ENCODE measurements around the gene ZNF283.
"Not testable (repeated sequence)": the region's sequence is repeated elsewhere in the genome, so short reads cannot be mapped to it uniquely, and the experiment has no call there.

Gene ZNF283

GRCh38 chr19:43814663-43815352 lies 12.3 kb upstream of the ZNF283 start:
- DNase-seq = no peak
- Mint-ChIP-seq H3K27me3 (ENCODE audit: low read depth, poor library complexity) (peaks cover 43% of the 10 kb centered on the region), H3K4me3 (no peak overlapping the region), H3K36me3 (ENCODE audit: low read depth) (no peaks in the 10 kb centered on the region), H3K9me3 (peaks cover 8% of the 10 kb centered on the region), H3K27ac (no peak overlapping the region), H3K4me1 (no peaks in the 10 kb centered on the region)
- no peak for TF ChIP-seq CTCF (IDR thresholded peaks at IDR 0.05)

- peaks cover 14% of the 10 kb centered on the region for H3K9me3 Mint-ChIP-seq
- H3K27ac Mint-ChIP-seq; H3K4me1 Mint-ChIP-seq; DNase-seq; H3K36me3 Mint-ChIP-seq (ENCODE audit: low read depth); H3K4me3 Mint-ChIP-seq: not testable (repeated sequence)
- H3K27me3 Mint-ChIP-seq (ENCODE audit: low read depth, poor library complexity) = peaks cover 42% of the 10 kb centered on the region
Observed at GRCh38 chr19:43817454-43817853, 9.7 kb upstream of the ZNF283 start.

GRCh38 chr19:43818500-43818899 lies 8.6 kb upstream of the ZNF283 start:
- DNase-seq = no peak
- TF ChIP-seq CTCF (IDR thresholded peaks at IDR 0.05) = no peak
- H3K36me3 Mint-ChIP-seq (ENCODE audit: low read depth) = no peaks in the 10 kb centered on the region
- peaks cover 44% of the 10 kb centered on the region for H3K27me3 Mint-ChIP-seq (ENCODE audit: low read depth, poor library complexity)
- H3K9me3 Mint-ChIP-seq = peaks cover 14% of the 10 kb centered on the region
- no peak overlapping the region for H3K4me3 Mint-ChIP-seq
- no peaks in the 10 kb centered on the region for H3K4me1 Mint-ChIP-seq
- H3K27ac Mint-ChIP-seq = no peak overlapping the region

- Mint-ChIP-seq H3K27me3 (ENCODE audit: low read depth, poor library complexity) (peaks cover 49% of the 10 kb centered on the region), H3K27ac (no peak overlapping the region), H3K9me3 (peaks cover 28% of the 10 kb centered on the region), H3K36me3 (ENCODE audit: low read depth) (no peaks in the 10 kb centered on the region), H3K4me3 (no peak overlapping the region), H3K4me1 (no peaks in the 10 kb centered on the region)
- DNase-seq = no peak
- no peak for TF ChIP-seq CTCF (IDR thresholded peaks at IDR 0.05)
Observed at GRCh38 chr19:43820098-43820883, 6.8 kb upstream of the ZNF283 start.

GRCh38 chr19:43820884-43821215 lies 6.3 kb upstream of the ZNF283 start:
- Mint-ChIP-seq H3K9me3 (peaks cover 32% of the 10 kb centered on the region), H3K4me3 (no peak overlapping the region)
- TF ChIP-seq CTCF (IDR thresholded peaks at IDR 0.05) = no peak

GRCh38 chr19:43823856-43824255 lies 3.3 kb upstream of the ZNF283 start:
- not testable (repeated sequence) for H3K4me3 Mint-ChIP-seq, DNase-seq, H3K27ac Mint-ChIP-seq
- Mint-ChIP-seq H3K4me1 (peaks cover 15% of the 10 kb centered on the region), H3K36me3 (ENCODE audit: low read depth) (peaks cover 26% of the 10 kb centered on the region), H3K9me3 (peaks cover 53% of the 10 kb centered on the region), H3K27me3 (ENCODE audit: low read depth, poor library complexity) (peaks cover 58% of the 10 kb centered on the region)

More at GRCh38 chr19:43820884-43821215, 6.3 kb upstream of the ZNF283 start:
- Mint-ChIP-seq H3K27me3 (ENCODE audit: low read depth, poor library complexity) (peaks cover 49% of the 10 kb centered on the region), H3K36me3 (ENCODE audit: low read depth) (no peaks in the 10 kb centered on the region), H3K4me1 (no peaks in the 10 kb centered on the region), H3K27ac (no peak overlapping the region)
- no peak for DNase-seq

GRCh38 chr19:43824572-43824971 lies 2.5 kb upstream of the ZNF283 start:
- peaks cover 33% of the 10 kb centered on the region for H3K36me3 Mint-ChIP-seq (ENCODE audit: low read depth)

More at GRCh38 chr19:43824572-43824971, 2.5 kb upstream of the ZNF283 start:
- not testable (repeated sequence) for H3K4me3 Mint-ChIP-seq, DNase-seq, H3K27ac Mint-ChIP-seq
- peaks cover 15% of the 10 kb centered on the region for H3K4me1 Mint-ChIP-seq
- peaks cover 60% of the 10 kb centered on the region for H3K9me3 Mint-ChIP-seq
- peaks cover 52% of the 10 kb centered on the region for H3K27me3 Mint-ChIP-seq (ENCODE audit: low read depth, poor library complexity)

All from nephron progenitor cell (in vitro differentiated cells).